PC-3 (cell line): Measurements from ENCODE around the gene EPB41L4A.

ENCODE experiments used
- CTCF ChIP-seq: fragments of 300-600 bp; sonication (generic); conservative IDR thresholded peaks from 2 replicates; pipeline ENCODE4 v1.5.1; 2017; ENCODE audit warnings: antibody characterized with exemption, low read depth, mild to moderate bottlenecking, low read length
- EZH2 ChIP-seq: fragments of 300-600 bp; sonication (generic); IDR thresholded peaks from one replicate; pipeline ENCODE4 v1.6.1; 2017; ENCODE audit warnings: antibody characterized with exemption, mild to moderate bottlenecking, low read length; ENCODE audit not compliant: unreplicated experiment
- EZH2phosphoT487 ChIP-seq: fragments of 300-600 bp; sonication (generic); IDR thresholded peaks from 2 replicates; pipeline ENCODE4 v1.6.1; 2018; ENCODE audit warnings: mild to moderate bottlenecking, antibody characterized with exemption, low read length, borderline replicate concordance

- TF ChIP-seq EZH2phosphoT487 (no peak), CTCF (no peak), EZH2 (no peak)
Observed at GRCh38 chr5:112119508-112119907, 299.6 kb downstream of the EPB41L4A start.
